ENCODE data around the gene CPA3. TPM values are rescaled to one million over a fixed set of nuclear protein-coding genes. Genes with fewer than 3 reads are reported as not detected.

Gene CPA3
- total and polyA plus RNA-seq, 7 donors, result 0.34 to 3.8 (median 0.74) TPM

GRCh38 chr3:148857316-148857715 is 7.8 kb upstream of the CPA3 start:
- 48 to 82% (median 57%) methylated on average over 4 of the region's 4 CpGs for WGBS, 3 donors
- no peak for ATAC-seq
- H3K27me3 ChIP-seq (ENCODE audit: insufficient read depth in 3 of 3, low read length in 2 of 3), result no peaks in the 10 kb centered on the region
- no peak overlapping the region for H3K27ac ChIP-seq
- intact Hi-C loops (cut with DNase I), result loop anchor here in 1 of 2 donors (10.0 kb wide), 1 partner anchor 387 kb away; no protein-coding TSS in a partner anchor
- H3K36me3 ChIP-seq (ENCODE audit: insufficient read depth in 1 of 2, low read depth in 1 of 2), result no peaks in the 10 kb centered on the region
- no peak overlapping the region for H3K4me3 ChIP-seq
- no peak for TF ChIP-seq CTCF (IDR thresholded peaks at IDR 0.05)
- no peaks in the 10 kb centered on the region for H3K9me3 ChIP-seq
- no peak for DNase-seq
- H3K4me1 ChIP-seq, result peaks cover 2% of the 10 kb centered on the region

GRCh38 chr3:148861277-148861869 is 3.7 kb upstream of the CPA3 start:
- TF ChIP-seq CTCF (IDR thresholded peaks at IDR 0.05), result peak; percentile 78
- H3K36me3 ChIP-seq (ENCODE audit: insufficient read depth in 1 of 2, low read depth in 1 of 2), result no peaks in the 10 kb centered on the region
- ATAC-seq (peak in 3 of 4 donors; percentile 73 to 91 (median 81)), DNase-seq (no peak)
- WGBS, 3 donors, result 0 to 3% (median 0%) methylated on average over 1 of the region's 1 CpG
- no peak overlapping the region for H3K27ac ChIP-seq
- no peaks in the 10 kb centered on the region for H3K27me3 ChIP-seq (ENCODE audit: insufficient read depth in 3 of 3, low read length in 2 of 3)
- intact Hi-C loops (cut with DNase I), result loop anchor here (2.0 to 10.0 kb wide), 4 partner anchors 81 to 413 kb away; no protein-coding TSS in a partner anchor
- H3K9me3 ChIP-seq, result no peaks in the 10 kb centered on the region
- H3K4me3 ChIP-seq, result no peak overlapping the region
- H3K4me1 ChIP-seq, result peaks cover 16% of the 10 kb centered on the region

GRCh38 chr3:148863297-148863696 is 1.8 kb upstream of the CPA3 start:
- Histone ChIP-seq H3K27me3 (ENCODE audit: insufficient read depth in 3 of 3, low read length in 2 of 3) (no peaks in the 10 kb centered on the region), H3K9me3 (no peaks in the 10 kb centered on the region), H3K4me1 (peaks cover 16% of the 10 kb centered on the region), H3K27ac (no peak overlapping the region), H3K4me3 (no peak overlapping the region), H3K36me3 (ENCODE audit: insufficient read depth in 1 of 2, low read depth in 1 of 2) (no peaks in the 10 kb centered on the region)
- 12 to 24% (median 13%) methylated on average over 4 of the region's 4 CpGs for WGBS, 3 donors
- DNase-seq, result no peak
- no peak for TF ChIP-seq CTCF (IDR thresholded peaks at IDR 0.05)
- ATAC-seq, result peak in 3 of 4 donors; percentile 34 to 55 (median 34)
- intact Hi-C loops (cut with DNase I), result loop anchor here (5.0 to 10.0 kb wide), 2 partner anchors 409 to 412 kb away; no protein-coding TSS in a partner anchor

GRCh38 chr3:148863814-148864213 is 1.3 kb upstream of the CPA3 start:
- no peak overlapping the region for H3K27ac ChIP-seq
- H3K9me3 ChIP-seq, result no peaks in the 10 kb centered on the region
- intact Hi-C loops (cut with DNase I), result loop anchor here (5.0 to 10.0 kb wide), 2 partner anchors 408 to 411 kb away; no protein-coding TSS in a partner anchor
- H3K4me1 ChIP-seq, result peaks cover 16% of the 10 kb centered on the region
- DNase-seq (no peak), ATAC-seq (no peak)
- no peaks in the 10 kb centered on the region for H3K36me3 ChIP-seq (ENCODE audit: insufficient read depth in 1 of 2, low read depth in 1 of 2)
- no peak overlapping the region for H3K4me3 ChIP-seq
- 82 to 89% (median 85%) methylated on average over 5 of the region's 5 CpGs for WGBS, 3 donors
- TF ChIP-seq CTCF (IDR thresholded peaks at IDR 0.05), result no peak
- no peaks in the 10 kb centered on the region for H3K27me3 ChIP-seq (ENCODE audit: insufficient read depth in 3 of 3, low read length in 2 of 3)

Data from psoas muscle (tissue), 8 donors.